GM19395 (cell line): ENCODE measurements around the gene SOX12.
A peak's percentile ranks its signal among the peaks of the same experiment; 100 is the strongest.

Experiments used
- ATAC-seq: cut with Tn5 transposase; IDR thresholded peaks from one replicate; pipeline ENCODE4 v1.9.1; 2021; ENCODE audit warnings: mild to moderate bottlenecking, moderate library complexity; ENCODE audit not compliant: unreplicated experiment

The SOX12 gene

DNA sequence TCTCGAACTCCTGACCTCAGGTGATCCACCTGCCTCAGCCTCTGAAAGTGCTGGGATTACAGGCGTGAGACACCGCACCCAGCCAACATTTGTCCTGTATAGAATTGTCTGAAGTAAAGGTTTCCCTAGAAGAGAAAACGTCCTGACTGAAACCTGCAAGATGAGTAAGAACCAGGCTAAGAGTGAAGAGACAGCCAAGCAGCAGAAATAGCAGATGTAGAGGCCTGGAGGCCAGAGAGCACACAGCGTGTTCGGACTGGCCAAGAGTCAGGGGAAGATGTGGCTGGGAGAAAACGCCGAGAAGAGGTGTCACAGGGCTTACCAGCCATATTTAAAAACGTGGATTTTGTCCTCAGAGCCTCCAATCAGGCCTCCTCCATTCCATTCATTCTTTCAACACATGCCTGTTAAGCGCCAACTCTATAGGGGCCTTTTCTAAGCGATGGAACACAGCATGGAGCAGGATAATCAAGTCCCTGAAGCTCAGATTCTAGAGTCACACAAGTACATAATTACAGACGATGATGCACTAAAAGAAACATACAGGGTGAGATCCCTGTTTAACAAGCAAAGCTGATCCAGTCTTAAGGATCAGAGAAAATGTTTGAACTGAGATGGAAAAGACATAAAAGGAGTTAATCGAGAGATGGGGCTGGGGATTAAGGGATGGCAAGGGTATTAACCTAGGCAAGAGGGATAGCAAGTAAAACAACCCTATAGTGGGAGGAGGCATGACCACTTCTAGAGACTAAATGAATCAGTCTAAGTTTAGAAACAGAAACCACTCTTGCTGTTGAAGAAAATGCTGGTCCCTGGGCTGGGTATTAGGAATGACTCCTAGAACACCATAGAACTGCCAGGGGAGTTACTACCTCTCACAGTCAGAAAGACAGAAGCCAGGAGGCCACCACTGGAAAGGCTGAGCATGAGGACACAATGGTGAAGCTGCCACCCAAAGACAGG lies 23.2 kb upstream of the SOX12 start:
- ATAC-seq, result no peak

DNA sequence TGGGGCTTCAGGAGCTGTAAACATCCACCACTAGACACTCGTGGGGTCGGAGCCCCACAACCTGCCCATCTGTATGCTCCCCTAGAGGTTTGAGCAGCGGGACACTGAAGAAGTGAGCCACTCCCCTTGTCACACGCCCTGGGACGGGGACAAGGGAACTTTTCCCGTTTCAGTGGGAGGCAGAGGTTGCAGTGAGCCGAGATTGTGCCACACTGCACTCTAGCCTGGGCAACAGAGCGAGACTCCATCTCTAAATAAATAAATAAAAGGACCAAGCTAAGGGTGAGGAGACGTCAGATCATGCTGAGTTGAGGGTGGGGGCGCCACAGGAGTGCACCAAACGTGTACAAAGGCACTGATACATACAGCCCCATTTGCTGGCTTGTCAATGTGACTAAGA lies 19.6 kb upstream of the SOX12 start:
- no peak for ATAC-seq

GRCh38 chr20:308427-309038 lies 16.8 kb upstream of the SOX12 start:
- no peak for ATAC-seq

- ATAC-seq, result no peak
These were observed 16.0 kb upstream of the SOX12 start for GRCh38 chr20:309306-309840.

- ATAC-seq, result peak; percentile 99
These were observed 15.3 kb upstream of the SOX12 start for GRCh38 chr20:309841-310644.

- no peak for ATAC-seq
These were observed 14.7 kb upstream of the SOX12 start for GRCh38 chr20:310645-311044.

DNA sequence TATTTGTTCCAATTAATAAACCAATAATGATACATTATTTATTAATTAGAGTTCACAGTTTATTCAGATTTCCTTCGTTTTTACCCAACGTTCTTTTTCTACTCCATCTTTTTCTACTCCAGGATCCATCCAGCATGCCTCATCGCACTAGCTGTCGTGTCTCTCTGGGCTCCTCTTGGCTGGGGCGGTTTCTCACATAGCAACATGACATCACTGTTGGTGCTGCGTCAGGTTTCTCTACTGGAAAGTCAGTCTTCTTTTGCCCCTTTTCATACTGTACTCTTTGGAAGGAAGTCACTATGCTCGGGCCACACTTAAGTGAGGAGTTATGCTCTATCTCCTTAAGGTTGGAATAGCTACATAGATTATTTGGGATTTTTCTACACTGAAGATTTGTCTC lies 13.7 kb upstream of the SOX12 start:
- no peak for ATAC-seq

DNA sequence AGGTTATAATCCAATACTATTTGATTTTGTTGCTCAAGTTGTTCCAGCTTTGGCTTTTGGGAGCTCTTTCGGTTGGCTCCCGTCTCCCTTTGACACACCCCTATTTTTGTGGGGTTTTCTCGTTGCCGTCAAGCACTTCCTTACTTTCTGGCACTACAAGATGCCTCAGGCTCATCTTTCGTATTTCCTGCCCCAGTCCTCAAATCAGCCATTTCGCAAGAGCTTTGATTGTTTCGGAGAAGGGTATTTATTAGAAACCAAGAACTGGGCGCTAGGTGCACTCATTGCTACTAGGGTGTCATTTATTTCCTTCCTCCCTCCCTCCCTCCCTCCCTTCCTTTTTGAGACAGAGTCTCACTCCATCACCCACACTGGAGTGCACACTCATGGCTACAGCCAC lies 13.3 kb upstream of the SOX12 start:
- no peak for ATAC-seq

- ATAC-seq, result no peak
These were observed 12.5 kb upstream of the SOX12 start for GRCh38 chr20:312866-313265.

DNA sequence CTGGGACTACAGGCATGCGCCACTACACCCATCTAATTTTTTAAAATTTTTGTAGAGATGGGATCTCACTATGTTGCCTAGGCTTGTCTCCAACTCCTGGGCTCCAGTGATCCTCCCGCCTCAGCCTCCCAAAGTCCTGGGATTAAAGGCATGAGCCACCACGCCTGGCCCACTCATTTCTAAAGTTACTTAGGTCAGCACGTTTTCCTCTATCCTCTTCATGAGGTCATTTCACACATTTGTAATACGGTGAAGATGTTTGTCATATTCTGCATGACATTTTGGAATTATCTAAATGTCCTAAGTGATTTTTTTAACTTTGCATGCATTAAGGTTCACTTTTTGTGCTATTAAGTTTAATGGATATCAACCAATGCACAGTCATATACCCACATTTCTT lies 11.9 kb upstream of the SOX12 start:
- ATAC-seq, result no peak

- no peak for ATAC-seq
These were observed 11.4 kb upstream of the SOX12 start for GRCh38 chr20:313948-314347.

- no peak for ATAC-seq
These were observed 8.9 kb upstream of the SOX12 start for GRCh38 chr20:316316-317068.

- ATAC-seq, result peak; percentile 59
These were observed 941 bp upstream of the SOX12 start for GRCh38 chr20:324177-325044.

GRCh38 chr20:325889-326644 lies 715 bp downstream of the SOX12 start:
- peak; percentile 14 for ATAC-seq

GRCh38 chr20:326645-327185 lies 1.4 kb downstream of the SOX12 start:
- no peak for ATAC-seq

- ATAC-seq, result no peak
These were observed 2.1 kb downstream of the SOX12 start for GRCh38 chr20:327186-328026.
